ENCODE measurements around the gene APC2. TPM values are rescaled to one million over a fixed set of nuclear protein-coding genes. Genes with fewer than 3 reads are reported as not detected.
A peak's percentile ranks its signal among the peaks of the same experiment; 100 is the strongest.

Gene APC2
- total RNA-seq, 1 donor from 2014 or later = not detected

DNA sequence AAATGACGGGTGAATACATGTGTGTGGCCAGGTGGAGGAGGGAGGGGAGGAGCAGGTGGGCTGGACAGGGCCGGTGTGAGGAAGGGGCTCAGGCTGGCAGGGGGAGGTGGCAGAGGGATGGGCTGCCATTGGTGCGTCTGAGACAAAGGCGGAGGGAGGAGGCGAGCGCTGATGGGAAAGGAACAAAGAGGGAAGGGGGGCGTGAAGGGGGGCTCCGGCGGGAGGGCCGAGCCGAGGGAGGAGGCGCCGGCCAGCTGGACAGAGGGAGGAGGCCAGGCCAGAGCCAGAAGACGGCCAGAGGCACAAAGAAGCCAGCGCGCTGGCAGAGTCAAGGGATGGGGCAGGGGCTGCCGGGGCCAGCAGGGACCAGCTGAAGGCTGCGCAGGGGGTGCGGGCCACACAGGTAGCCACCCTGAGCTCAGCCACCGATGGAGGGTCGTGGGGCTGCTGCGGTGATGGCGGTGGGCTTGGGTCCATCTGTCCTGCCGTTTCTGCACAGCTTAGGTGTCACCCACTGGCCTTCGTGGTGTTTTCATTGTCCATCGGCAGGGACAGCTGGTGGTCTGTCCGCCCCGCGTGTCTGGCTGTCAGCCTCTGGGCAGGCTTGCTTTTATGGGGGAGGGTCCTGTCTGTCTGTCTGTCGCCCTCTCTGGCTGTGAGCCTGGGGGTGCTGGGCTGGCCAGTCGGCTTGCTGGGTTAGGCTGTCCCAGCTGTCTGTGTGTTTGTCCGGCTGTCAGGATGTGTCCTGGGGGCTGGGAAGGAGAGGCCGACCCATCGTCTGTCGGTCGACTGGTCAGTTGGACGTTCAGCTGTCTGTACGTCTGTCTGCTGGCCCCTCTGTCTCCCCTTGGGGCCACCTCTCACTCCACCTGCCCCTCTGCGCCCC is 2.2 kb downstream of the APC2 start:
- no peak for DNase-seq (ENCODE audit: low read depth)
- H3K4me3 ChIP-seq (ENCODE audit: low read depth, low read length) = no peak overlapping the region
- TF ChIP-seq, protein P1, sequence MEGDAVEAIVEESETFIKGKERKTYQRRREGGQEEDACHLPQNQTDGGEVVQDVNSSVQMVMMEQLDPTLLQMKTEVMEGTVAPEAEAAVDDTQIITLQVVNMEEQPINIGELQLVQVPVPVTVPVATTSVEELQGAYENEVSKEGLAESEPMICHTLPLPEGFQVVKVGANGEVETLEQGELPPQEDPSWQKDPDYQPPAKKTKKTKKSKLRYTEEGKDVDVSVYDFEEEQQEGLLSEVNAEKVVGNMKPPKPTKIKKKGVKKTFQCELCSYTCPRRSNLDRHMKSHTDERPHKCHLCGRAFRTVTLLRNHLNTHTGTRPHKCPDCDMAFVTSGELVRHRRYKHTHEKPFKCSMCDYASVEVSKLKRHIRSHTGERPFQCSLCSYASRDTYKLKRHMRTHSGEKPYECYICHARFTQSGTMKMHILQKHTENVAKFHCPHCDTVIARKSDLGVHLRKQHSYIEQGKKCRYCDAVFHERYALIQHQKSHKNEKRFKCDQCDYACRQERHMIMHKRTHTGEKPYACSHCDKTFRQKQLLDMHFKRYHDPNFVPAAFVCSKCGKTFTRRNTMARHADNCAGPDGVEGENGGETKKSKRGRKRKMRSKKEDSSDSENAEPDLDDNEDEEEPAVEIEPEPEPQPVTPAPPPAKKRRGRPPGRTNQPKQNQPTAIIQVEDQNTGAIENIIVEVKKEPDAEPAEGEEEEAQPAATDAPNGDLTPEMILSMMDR (conservative IDR thresholded peaks at IDR 0.05; ENCODE audit: low read depth, low read length) = no peak

GRCh38 chr19:1452802-1453524 is 3.0 kb downstream of the APC2 start:
- no peak overlapping the region for H3K4me3 ChIP-seq (ENCODE audit: low read depth, low read length)
- no peak for DNase-seq (ENCODE audit: low read depth)
- TF ChIP-seq, protein P1 (conservative IDR thresholded peaks at IDR 0.05; ENCODE audit: low read depth, low read length) = no peak

- no peak for DNase-seq (ENCODE audit: low read depth)
- TF ChIP-seq, protein P1 (conservative IDR thresholded peaks at IDR 0.05; ENCODE audit: low read depth, low read length) = no peak
Measured at GRCh38 chr19:1453525-1454364, 3.8 kb downstream of the APC2 start.

GRCh38 chr19:1455002-1455335 is 5.0 kb downstream of the APC2 start:
- TF ChIP-seq, protein P1 (conservative IDR thresholded peaks at IDR 0.05; ENCODE audit: low read depth, low read length) = no peak
- no peak for DNase-seq (ENCODE audit: low read depth)
- no peak overlapping the region for H3K4me3 ChIP-seq (ENCODE audit: low read depth, low read length)

More at GRCh38 chr19:1453525-1454364, 3.8 kb downstream of the APC2 start:
- no peak overlapping the region for H3K4me3 ChIP-seq (ENCODE audit: low read depth, low read length)

GRCh38 chr19:1455336-1456120 is 5.6 kb downstream of the APC2 start:
- TF ChIP-seq, protein P1 (conservative IDR thresholded peaks at IDR 0.05; ENCODE audit: low read depth, low read length) = no peak
- H3K4me3 ChIP-seq (ENCODE audit: low read depth, low read length) = no peak overlapping the region
- peak; percentile 23 for DNase-seq (ENCODE audit: low read depth)
